Peyer's patch (tissue), 4 donors: Measurements from ENCODE around the gene C13orf46.

Experiments
- POLR2A ChIP-seq, 2 donors: fragments of 450-650 bp; IDR thresholded peaks; one replicate each; pipeline ENCODE4 v1.5.1; 2017; ENCODE audit warnings: antibody characterized with exemption in 2 of 2, mild to moderate bottlenecking in 2 of 2, moderate library complexity in 2 of 2
- TF ChIP-seq, protein P1 (sequence below), 6 experiments: fragments of 450-650 bp in 4 of 6; fragments of 200-600 bp in 2 of 6; sonication (generic) in 1 of 6; IDR thresholded peaks; one replicate each; pipeline ENCODE4 v1.5.1; 2017 to 2019; ENCODE audit warnings: antibody characterized with exemption in 6 of 6, mild to moderate bottlenecking in 3 of 6, moderate library complexity in 1 of 6

GRCh38 chr13:113928685-113929627, 44.9 kb downstream of the C13orf46 start:
- TF ChIP-seq POLR2A (IDR thresholded peaks at IDR 0.05) = no peak
- TF ChIP-seq, protein P1, sequence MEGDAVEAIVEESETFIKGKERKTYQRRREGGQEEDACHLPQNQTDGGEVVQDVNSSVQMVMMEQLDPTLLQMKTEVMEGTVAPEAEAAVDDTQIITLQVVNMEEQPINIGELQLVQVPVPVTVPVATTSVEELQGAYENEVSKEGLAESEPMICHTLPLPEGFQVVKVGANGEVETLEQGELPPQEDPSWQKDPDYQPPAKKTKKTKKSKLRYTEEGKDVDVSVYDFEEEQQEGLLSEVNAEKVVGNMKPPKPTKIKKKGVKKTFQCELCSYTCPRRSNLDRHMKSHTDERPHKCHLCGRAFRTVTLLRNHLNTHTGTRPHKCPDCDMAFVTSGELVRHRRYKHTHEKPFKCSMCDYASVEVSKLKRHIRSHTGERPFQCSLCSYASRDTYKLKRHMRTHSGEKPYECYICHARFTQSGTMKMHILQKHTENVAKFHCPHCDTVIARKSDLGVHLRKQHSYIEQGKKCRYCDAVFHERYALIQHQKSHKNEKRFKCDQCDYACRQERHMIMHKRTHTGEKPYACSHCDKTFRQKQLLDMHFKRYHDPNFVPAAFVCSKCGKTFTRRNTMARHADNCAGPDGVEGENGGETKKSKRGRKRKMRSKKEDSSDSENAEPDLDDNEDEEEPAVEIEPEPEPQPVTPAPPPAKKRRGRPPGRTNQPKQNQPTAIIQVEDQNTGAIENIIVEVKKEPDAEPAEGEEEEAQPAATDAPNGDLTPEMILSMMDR (IDR thresholded peaks at IDR 0.05) = no peak
